T-helper 1 cell treated with Interleukin-12 subunit alpha and Interleukin-12 subunit beta and Interleukin-4 antibody, amounts not matched to agents 30 ng/mL and 1 ng/mL, for 36 hours (primary cell): ENCODE results near the gene BRD7. TPM values are rescaled to one million over a fixed set of nuclear protein-coding genes. Genes with fewer than 3 reads are reported as not detected.
"Not testable (repeated sequence)": the region's sequence is repeated elsewhere in the genome, so short reads cannot be mapped to it uniquely, and the experiment has no call there.

Experiments
- intact Hi-C: fragments of 100-400 bp; cut with micrococcal nuclease; formaldehyde crosslinking; loops from one replicate; pipeline ENCODE4 v1.15.1; 2024
- total RNA-seq: library from RNA; stranded (reverse); gene quantifications from 2 replicates; pipeline ENCODE4 v1.2.3, GENCODE V29; 2022

Gene BRD7
- total RNA-seq, 1 donor from 2014 or later = 69.8 TPM

- intact Hi-C loops = no loop called here
Measured at GRCh38 chr16:50360033-50360778, 8.6 kb downstream of the BRD7 start.

DNA sequence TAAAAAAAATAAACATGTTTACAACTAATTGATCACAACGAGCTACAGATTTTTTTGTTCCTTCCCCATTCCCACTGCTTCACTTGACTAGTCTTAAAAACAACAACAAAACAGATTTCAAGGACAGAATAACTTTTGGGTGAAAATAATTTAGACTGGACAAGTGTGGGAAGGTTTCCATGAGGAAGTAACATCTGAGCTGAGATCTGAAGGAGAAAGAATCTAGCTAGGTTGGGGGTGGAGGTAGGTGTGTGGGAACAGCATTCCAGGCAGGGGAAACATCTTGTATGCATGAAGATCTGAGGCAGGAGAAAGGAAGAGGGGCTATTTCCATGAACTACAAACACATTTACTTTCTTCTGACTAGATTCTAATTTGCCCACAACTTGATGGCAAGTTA is 9.2 kb downstream of the BRD7 start:
- intact Hi-C loops = no loop called here

- intact Hi-C loops = loop anchor here (1.0 kb wide), 6 partner anchors 11 to 451 kb away; partner anchors contain the start of gene CNEP1R1
Measured at GRCh38 chr16:50354629-50355456, 13.9 kb downstream of the BRD7 start.

GRCh38 chr16:50354082-50354481 is 14.7 kb downstream of the BRD7 start:
- intact Hi-C loops = no loop called here

GRCh38 chr16:50351952-50352351 is 16.8 kb downstream of the BRD7 start:
- intact Hi-C loops = no loop called here

GRCh38 chr16:50351116-50351515 is 17.7 kb downstream of the BRD7 start:
- intact Hi-C loops = no loop called here

- intact Hi-C loops = not testable (repeated sequence)
Measured at GRCh38 chr16:50345210-50345609, 23.6 kb downstream of the BRD7 start.

- intact Hi-C loops = not testable (repeated sequence)
Measured at GRCh38 chr16:50343566-50343965, 25.2 kb downstream of the BRD7 start.

- intact Hi-C loops = no loop called here
Measured at GRCh38 chr16:50340578-50340977, 28.2 kb downstream of the BRD7 start.

DNA sequence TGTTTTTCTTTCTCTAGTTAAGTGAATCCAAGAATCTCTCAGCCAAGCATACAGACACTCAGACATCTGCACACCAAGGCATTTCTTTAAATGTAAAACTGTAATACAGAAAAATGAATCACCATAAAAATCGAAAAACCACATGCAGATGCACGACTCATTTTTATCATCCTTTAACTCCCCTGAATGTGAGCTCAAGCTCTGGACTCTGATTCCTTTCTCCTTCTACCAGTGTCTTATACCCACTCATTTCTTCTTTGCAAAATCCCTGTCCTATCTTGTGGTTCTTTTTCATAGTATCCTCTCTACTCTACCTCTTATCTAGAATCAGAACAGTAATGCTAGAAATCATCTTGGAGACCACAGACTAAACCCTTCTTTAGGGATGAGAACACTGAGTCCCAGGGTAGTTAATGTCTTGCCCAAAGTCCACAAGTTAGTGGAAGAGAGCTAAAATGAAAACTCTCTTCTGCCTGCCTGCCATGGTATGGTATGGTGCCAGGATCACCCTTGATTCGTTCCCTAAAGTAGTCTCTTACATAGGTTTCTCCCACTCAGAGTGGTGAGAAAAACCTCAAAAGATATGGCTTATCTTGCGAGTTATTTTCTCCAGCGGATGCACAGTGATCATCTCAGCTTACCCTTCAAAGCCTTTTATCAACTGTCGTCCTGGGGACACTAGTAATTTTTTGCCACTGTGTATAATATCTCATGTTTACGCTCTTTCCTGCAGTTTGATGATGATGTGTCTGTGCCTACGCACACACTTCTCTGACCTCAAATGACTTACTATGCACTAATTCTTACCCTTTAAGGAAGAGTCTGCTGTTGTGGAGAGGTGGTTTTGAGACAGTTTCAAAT is 30.2 kb downstream of the BRD7 start:
- intact Hi-C loops = no loop called here

DNA sequence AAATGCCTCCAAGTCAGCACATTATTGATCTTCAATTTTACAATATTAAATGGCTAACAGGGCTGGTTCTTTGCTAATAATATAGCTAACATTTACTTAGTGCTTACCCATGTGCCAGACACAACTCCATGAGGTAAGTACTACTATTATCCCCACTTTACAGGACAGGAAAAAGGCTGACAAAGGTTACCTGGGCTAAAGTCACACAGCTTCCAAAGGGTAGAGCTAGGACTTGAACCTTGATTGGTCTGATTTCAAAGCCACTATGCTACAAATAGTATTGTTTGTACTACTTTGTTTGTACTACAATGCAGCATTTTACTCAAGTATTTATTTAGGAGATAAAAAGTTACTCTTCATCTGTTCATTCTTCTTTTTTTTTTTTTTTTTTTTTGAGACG is 31.9 kb downstream of the BRD7 start:
- intact Hi-C loops = no loop called here

DNA sequence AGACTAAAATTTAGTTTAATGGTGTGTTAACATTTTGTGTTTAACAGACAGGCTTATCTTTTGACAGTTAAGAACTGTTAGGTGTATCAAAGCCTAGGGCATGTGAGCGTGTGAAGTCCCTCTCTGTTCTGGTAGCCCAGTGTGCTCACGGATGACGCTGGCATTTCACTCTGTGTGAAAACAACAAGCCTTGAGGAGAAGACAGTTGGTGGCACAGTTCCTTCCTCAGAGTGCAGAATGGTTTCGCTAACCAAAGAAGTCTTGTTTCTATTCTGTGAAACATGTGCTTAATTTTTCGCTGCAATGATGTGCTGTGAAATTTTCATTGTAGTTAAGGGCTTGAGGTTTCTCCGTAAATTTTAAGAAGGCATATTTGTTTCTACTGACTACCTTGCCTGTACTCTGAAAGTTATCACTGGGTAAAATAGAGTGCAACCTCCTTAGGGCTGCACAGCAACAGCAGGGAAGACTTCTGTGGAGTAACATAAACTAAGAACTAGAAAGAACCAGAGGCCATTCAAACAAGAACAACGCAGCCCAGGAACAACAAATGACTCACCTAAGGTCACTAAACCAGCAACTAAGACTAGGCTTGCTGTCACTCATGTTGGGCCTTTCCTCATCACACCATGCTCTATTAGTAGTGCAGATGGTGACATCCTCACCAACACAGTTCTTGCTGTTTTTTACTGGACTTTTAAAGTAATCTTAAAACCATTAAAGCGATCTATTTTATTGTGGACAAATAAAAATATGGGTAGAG is 33.4 kb downstream of the BRD7 start:
- intact Hi-C loops = loop anchor here (1.0 kb wide), 1 partner anchor 8 kb away; no protein-coding TSS in a partner anchor

DNA sequence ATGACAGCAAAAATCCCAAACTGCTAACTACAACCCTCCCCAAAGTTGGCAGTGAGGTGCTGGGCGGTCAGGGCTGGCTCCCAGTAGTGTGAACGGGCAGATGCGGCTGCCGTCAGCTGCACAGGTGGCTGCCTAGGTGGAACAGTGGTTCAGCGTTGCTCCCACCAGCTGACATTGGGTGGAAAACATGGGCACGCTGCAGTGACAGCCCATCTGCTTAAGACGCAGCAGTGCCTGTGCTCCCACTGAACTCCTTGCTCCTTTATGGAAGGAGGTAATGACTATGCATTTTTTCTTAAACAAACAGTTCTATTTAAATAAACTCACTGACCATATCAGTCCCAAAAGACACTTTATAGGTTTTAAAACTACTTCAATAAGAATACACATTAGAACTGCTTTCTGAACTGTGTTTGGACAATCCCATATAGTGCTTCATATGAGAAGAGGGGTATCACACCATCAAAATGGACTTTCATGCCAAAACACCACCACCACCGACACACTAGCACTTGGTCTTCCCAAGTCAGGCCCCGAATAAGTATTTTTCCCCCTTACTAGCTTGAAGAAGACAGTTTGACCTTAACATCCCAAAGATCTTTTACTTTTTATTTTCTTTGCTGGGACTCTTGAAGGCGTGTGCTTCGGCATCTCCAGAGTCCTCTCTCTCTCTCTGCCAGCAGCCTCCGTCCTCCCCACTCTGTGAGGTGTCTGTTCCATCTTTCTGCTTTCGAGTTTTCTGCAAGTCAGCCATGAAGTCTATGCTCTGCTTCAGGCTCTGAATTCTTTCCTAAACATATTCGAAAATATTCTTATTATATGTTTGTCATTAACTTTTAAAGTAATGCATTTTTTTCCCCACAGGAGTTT is 34.4 kb downstream of the BRD7 start:
- intact Hi-C loops = no loop called here

- intact Hi-C loops = no loop called here
Measured at GRCh38 chr16:50332599-50332998, 36.2 kb downstream of the BRD7 start.

DNA sequence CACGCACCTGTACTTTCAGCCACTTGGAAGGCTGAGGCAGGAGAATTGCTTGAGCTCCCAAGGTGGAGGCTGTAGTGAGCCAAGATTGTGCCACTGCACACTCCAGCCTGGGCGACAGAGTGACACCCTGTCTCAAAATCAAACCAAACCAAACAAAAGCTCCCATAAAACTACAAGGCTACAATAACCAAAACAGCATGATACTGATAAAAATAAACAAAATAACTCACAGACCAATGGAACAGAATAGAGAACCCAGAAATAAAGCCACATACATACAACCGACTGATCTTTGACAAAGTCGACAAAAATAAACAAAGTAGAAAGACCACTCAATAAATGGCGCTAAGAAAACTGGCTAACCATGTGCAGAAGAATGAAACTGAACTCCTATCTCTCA is 37.2 kb downstream of the BRD7 start:
- intact Hi-C loops = no loop called here

- intact Hi-C loops = loop anchor here (5.0 kb wide), 1 partner anchor 262 kb away; the partner anchor contains the start of gene HEATR3
Measured at GRCh38 chr16:50329446-50330189, 39.2 kb downstream of the BRD7 start.

- intact Hi-C loops = loop anchor here (1.0 to 5.0 kb wide), 12 partner anchors 8 to 479 kb away; partner anchors contain the start of genes BRD7 and HEATR3
Measured at GRCh38 chr16:50326835-50327465, 41.8 kb downstream of the BRD7 start.

GRCh38 chr16:50326264-50326663 is 42.5 kb downstream of the BRD7 start:
- intact Hi-C loops = loop anchor here (2.0 to 5.0 kb wide), 2 partner anchors 183 to 259 kb away; partner anchors contain the start of gene HEATR3
